IMR-90 (cell line): ENCODE measurements around the gene FGFR4.

Source experiments
- BHLHE40 ChIP-seq: fragments of 150-350 bp; IDR thresholded peaks from 2 replicates; pipeline ENCODE4 v1.6.1; 2016; ENCODE audit warnings: mild to moderate bottlenecking, low read depth, low read length
- CEBPB ChIP-seq: IDR thresholded peaks from 2 replicates; pipeline ENCODE4 v1.6.1; 2012; ENCODE audit warnings: low read depth, low read length, improper control_type of control experiment
- CTCF ChIP-seq: conservative IDR thresholded peaks from 2 replicates; pipeline ENCODE4 v1.5.1; 2012; ENCODE audit warnings: mild to moderate bottlenecking, low read depth, low read length, improper control_type of control experiment
- ELK1 ChIP-seq: fragments of 150-350 bp; IDR thresholded peaks from 2 replicates; pipeline ENCODE4 v1.6.1; 2016; ENCODE audit warnings: low read depth, mild to moderate bottlenecking, low read length, moderate library complexity, borderline replicate concordance
- FOS ChIP-seq: fragments of 150-350 bp; IDR thresholded peaks from 2 replicates; pipeline ENCODE4 v1.6.1; 2016; ENCODE audit warnings: low read depth, low read length
- MAFK ChIP-seq: IDR thresholded peaks from 2 replicates; pipeline ENCODE4 v1.6.1; 2012; ENCODE audit warnings: low read depth, low read length, improper control_type of control experiment
- MAZ ChIP-seq: IDR thresholded peaks from 2 replicates; pipeline ENCODE4 v1.6.1; 2012; ENCODE audit warnings: low read depth, mild to moderate bottlenecking, low read length, improper control_type of control experiment, moderate library complexity, borderline replicate concordance
- MXI1 ChIP-seq: IDR thresholded peaks from 2 replicates; pipeline ENCODE4 v1.6.1; 2012; ENCODE audit warnings: low read depth, mild to moderate bottlenecking, low read length, moderate library complexity, borderline replicate concordance
- POLR2A ChIP-seq: IDR thresholded peaks from 2 replicates; pipeline ENCODE4 v1.6.1; 2012; ENCODE audit warnings: mild to moderate bottlenecking, low read depth, low read length
- RAD21 ChIP-seq: IDR thresholded peaks from 2 replicates; pipeline ENCODE4 v1.6.1; 2012; ENCODE audit warnings: low read length, improper control_type of control experiment
- RCOR1 ChIP-seq: IDR thresholded peaks from 2 replicates; pipeline ENCODE4 v1.6.1; 2012; ENCODE audit warnings: mild to moderate bottlenecking, low read length, improper control_type of control experiment; ENCODE audit not compliant: insufficient replicate concordance
- RFX5 ChIP-seq: IDR thresholded peaks from 2 replicates; pipeline ENCODE4 v1.8.0; 2012; ENCODE audit warnings: low read depth, mild to moderate bottlenecking, low read length, moderate library complexity
- SMC3 ChIP-seq: fragments of 150-350 bp; IDR thresholded peaks from 2 replicates; pipeline ENCODE4 v1.6.1; 2016; ENCODE audit warnings: low read depth, mild to moderate bottlenecking, antibody characterized with exemption, low read length, moderate library complexity

- no peak for TF ChIP-seq RAD21
- TF ChIP-seq MXI1: no peak
- TF ChIP-seq SMC3: no peak
- no peak for TF ChIP-seq FOS
- no peak for TF ChIP-seq POLR2A
- no peak for TF ChIP-seq CTCF
- no peak for TF ChIP-seq ELK1
- TF ChIP-seq MAZ: no peak
- no peak for TF ChIP-seq CEBPB
- no peak for TF ChIP-seq RCOR1
- no peak for TF ChIP-seq MAFK
- no peak for TF ChIP-seq RFX5
- no peak for TF ChIP-seq BHLHE40
These were observed 42.1 kb upstream of the FGFR4 start for GRCh38 chr5:177044641-177045040.
